ENCODE data around the gene ANAPC1.
"Not testable (repeated sequence)": the region's sequence is repeated elsewhere in the genome, so short reads cannot be mapped to it uniquely, and the experiment has no call there.

ANAPC1 gene

DNA sequence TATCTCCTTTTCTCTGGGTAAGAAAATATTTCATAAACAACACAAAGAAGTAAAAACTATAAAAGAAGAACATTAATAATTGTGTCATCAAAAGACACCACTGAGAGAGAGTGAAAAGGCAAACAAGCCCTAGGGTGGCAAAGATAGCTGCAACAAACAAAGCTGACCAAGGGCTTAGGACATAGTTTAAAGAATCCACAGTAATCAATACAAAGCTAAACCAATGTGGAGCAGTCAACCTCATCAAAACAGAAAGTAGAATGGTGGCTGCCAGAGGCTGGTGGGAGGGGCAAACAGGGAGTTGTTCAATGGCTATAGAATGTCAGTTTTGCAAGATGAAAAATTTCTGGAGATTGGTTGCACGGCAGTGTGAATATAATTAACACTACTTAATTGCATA lies 93.4 kb downstream of the ANAPC1 start:
- not testable (repeated sequence) for DNase-seq

DNA sequence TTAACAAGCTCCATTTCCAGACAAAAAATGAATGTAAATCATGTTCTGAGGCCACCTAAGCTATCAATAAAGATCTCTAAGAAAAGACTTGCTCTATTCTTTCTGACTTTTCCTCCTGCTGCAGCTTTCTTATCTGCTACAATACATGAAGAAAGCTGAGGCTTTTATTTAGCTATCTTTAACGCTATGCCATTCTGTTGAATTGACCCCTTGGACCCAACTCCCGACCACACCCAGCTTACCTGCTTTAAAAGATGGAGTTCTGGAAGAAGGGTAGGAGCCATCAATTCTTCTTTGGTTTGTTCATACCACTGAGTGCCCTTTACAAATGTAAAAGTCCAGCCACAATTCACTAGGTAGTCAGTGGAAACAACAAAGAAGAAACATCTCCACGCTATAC lies 99.9 kb downstream of the ANAPC1 start:
- not testable (repeated sequence) for DNase-seq

GRCh38 chr2:111782195-111782594 lies 101.8 kb downstream of the ANAPC1 start:
- DNase-seq = not testable (repeated sequence)

DNA sequence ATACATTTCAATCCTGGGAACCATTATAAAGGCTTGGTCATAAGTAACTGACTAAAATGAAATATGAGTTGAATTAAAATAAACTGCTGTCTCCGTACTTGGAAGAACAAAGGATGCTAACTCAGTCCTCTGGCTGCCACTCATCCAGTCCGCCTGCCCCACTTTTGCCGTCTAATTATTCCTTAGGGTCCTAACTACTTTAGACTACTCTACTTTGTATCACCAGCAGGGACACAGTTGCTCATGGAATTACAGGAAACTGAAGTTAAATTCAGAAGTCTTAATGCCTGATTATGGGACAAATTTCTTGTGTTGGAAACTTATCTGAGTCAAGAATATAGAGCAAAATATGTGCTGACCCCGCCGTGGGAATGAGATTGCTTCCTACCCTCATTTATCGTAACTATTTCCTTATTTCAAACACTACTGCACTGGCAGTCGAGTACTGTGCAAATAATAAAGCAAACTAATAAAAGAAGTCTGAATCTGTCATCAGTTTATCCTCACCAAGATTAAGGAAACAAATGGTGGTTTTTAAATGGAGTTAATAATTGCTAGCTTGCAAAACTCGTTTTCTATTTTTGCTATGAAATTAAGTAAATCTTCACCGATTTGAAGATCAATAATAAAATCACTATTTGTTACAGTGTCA lies 102.4 kb downstream of the ANAPC1 start:
- not testable (repeated sequence) for DNase-seq

DNA sequence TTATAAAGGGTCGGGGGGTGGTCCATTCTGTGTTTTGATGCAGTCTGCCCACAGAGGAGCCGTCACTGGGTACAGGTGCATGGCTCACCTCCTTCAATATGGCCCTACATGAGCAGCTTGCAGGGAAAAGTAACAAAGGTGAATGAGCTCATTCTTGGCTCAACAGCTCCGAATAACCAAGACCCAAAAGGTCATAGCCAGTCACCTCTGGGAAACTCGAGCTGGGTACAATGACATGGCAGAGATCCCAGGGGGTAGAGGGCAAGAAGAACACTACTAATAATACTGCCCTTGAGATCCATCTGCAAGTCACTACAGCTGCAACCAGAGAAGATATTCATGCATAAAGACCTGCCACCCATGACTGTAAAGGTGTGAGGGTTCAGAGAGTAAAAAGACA lies 106.8 kb downstream of the ANAPC1 start:
- not testable (repeated sequence) for DNase-seq

DNA sequence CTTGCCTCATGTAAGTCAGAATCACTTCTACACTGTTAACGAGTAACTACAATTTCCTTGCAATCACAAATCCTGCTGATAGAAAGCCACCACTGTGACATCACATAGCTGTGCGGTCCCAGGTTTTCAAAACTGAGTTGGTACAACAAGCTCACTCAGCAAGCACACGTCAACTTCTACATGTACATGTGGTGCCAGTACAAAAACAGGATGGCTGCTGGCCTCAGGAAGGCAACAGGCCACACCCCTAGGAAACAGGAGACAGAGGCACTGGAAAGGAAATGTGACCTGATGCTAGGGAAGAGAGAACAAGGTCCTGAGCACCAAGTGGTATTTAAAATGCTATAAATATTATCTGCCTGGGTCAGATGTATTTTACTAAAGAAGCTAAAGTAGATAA lies 107.7 kb downstream of the ANAPC1 start:
- not testable (repeated sequence) for DNase-seq

- not testable (repeated sequence) for DNase-seq
Measured at GRCh38 chr2:111772180-111772579, 111.8 kb downstream of the ANAPC1 start.

- DNase-seq = not testable (repeated sequence)
Measured at GRCh38 chr2:111770916-111771658, 112.9 kb downstream of the ANAPC1 start.

DNA sequence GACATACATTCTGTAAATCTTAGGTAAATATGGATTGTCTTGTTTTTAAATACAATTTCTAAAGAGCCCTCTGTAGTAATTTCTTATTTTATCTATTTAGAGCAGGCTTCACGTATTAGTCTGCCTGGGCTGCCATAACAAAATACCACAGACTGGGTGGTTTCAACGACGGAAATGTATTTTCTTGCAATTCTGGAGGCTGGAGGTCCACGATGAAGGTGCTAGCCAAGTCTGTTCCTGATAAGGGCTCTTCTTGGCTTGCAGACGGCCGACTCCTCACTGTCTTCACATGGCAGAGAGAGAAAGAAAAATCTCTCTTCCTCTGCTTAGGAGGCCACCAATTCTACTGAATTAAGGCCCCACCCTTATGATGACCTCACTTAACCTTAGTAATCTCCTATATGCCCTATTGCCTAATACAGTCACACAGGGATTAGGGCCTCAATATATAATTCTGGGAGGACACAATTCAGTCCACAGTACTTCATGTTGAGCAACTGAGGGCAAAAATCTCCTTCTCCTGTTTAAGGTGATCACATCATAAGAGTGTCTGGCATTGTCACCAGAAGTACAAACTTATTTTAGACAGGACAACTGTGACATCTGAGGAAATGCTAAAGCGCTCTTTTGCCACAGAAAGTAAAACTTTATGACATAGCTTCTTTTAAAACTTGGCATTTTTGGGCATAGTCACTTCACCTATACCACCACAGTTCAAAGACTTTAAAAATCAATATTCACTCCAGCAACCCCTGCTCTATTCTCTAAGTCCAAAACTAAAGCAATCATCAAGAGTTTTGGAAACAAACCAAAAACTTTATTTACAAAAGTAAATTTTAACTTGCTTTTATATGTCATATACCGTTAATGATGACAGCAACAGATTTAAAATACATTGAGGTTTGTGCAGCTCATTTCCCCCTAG lies 115.5 kb downstream of the ANAPC1 start:
- DNase-seq = not testable (repeated sequence)

DNA sequence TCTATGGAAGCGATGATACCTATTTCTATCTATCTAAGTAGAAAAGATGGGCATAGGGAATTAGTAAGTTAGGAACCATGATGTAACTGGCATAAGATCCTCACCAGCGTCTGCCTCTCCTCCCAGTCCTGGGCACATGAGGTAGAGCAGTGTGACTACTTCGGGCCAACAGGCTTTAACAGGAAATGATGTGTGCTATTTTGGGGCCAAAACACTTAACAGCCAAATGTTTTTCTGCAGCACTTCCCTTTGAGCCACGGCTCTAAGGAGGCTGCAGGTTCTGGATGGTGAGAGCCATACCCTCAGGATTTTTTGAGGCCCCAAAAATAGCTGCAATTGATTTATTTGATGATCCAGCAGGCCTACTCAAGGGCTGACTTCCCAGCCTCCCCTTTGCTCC lies 116.9 kb downstream of the ANAPC1 start:
- DNase-seq = not testable (repeated sequence)

GRCh38 chr2:111766295-111766694 lies 117.7 kb downstream of the ANAPC1 start:
- not testable (repeated sequence) for DNase-seq

DNA sequence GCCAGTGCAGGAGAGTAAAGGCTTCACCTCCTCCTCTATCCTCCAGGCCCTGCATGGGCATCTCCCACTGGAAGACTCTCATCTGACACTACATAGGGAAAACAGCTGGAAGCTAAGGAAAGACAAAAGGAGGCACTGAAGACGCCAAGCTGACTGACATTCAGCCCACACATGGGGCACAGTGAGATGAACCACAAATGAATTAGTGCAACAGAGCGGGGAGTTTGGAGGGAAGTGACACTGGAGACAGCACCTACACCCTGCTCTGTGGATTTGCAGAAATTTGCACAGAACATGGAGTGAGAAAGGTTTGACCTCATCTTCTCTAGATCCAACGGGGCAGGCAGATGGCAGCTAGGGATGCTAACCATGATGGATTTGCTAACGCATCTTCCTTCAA lies 119.8 kb downstream of the ANAPC1 start:
- not testable (repeated sequence) for DNase-seq

DNA sequence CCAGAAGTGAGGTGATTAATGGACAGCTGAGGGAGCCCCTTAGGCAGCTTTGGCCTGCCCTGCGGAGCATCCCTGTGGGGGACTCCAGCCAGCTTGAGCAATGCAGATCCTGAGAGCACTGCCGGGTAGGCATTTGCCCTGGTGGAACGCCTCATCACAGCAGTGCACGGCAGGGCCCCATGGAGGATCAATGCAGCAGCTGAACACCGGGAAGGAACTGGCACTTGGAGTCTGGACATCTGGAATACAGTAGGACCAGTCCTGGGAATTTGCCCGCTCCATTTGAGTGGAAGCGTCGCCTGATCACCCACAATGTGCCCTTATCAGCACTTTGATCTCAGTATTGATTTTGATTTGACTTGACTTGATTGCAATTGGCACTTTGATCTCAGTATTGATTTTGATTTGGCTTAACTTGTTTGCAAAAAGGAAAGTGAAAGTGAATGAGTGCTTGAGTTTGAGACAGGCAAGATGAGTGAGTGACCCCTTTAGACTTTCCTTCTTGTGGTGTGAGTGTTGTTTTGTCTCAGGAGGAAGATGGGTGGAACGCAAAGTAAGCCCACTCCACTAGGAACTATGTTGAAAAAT lies 123.2 kb downstream of the ANAPC1 start:
- DNase-seq = not testable (repeated sequence)

GRCh38 chr2:111752533-111752932 lies 131.5 kb downstream of the ANAPC1 start:
- DNase-seq = not testable (repeated sequence)

GRCh38 chr2:111750641-111751040 lies 133.4 kb downstream of the ANAPC1 start:
- DNase-seq = not testable (repeated sequence)

DNA sequence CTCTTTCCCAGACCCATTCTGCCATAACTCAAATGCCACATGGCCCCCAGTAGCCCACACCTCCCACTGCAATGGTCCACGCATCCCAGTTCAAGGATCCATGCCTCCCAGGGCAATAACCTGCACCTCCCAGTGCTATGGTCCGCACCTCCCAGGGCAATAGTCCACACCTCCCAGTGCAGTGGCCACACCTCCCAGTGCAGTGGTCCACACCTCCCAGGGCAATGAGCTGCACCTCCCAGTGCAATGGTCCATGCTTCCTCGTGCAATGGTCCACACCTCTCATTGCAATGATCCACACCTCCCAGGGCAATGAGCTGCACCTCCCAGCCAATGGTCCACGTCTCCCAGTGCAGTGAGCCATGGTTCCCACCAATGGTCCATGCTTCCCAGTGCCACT lies 135.6 kb downstream of the ANAPC1 start:
- DNase-seq = not testable (repeated sequence)

DNA sequence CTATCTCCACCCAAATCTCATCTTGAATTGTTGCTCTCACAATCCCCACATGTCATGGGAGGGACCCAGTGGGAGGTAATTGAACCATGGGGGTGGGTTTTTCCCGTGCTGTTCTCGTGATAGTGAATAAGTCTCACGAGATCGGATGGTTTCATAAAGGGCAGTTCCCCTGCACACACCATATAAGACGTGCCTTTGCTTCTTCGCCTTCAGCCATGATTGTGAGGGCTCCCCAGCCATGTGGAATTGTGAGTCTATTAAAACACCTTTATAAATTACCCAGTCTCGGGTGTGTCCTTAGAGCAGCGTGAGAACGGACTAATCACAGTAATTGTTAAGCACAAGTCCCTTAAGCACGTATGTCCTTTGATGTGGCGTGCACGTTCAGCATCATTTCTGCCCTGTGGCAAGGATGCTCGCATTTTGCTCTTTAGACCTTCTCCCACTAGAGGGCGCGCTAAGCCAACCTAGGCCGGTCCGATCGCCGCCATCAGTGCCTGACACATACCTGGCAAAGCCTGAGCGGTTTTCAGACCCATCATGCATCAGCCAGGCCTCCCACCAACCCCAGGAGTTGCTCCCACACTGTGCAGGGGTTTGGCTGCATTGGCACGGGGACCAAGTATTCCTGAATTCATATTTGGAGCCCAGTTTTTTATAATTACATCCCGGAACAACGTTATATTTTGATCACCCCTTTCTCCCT lies 136.4 kb downstream of the ANAPC1 start:
- not testable (repeated sequence) for DNase-seq

DNA sequence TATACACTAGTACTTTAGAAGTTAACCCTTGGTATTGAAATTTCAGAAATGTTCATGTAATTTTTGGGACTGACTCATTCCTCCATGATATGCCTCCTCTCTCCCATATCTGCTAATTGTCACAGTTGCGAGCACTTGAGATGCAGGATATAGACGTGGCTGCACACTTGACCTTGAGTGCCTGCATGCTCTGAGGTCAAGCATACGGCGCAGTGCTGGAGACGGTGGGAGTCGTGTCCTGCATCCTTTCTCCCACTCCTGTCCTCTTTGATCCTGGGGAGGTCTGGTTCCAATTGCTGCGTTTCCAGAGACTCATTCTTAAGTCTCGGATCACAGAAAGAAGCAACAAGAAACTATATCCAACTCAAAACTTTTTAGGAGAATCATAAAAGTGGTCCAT lies 139.2 kb downstream of the ANAPC1 start:
- not testable (repeated sequence) for DNase-seq

DNA sequence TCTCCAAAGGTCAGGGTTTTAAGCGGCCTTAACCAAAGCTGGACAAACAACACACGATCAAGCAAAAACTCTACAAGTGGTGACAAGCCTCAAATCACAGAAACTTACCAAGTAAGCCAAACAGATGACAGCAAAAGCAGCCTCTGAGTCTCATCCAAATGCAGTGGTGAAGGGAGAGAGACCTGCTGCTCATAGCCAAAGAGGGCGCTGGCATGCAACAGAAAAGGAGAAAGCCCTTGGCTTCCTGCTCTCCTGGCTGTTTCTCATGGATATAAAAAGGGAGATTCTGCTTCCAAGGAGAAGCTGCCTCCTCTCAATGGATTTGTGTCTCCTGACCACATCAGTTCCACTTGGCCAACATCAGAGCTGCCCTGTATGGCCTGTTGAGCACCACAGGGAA lies 142.5 kb downstream of the ANAPC1 start:
- not testable (repeated sequence) for DNase-seq

GRCh38 chr2:111735838-111736721 lies 147.9 kb downstream of the ANAPC1 start:
- DNase-seq = peak; percentile 54

GRCh38 chr2:111735420-111735819 lies 148.6 kb downstream of the ANAPC1 start:
- not testable (repeated sequence) for DNase-seq
